SK-N-SH (cell line): ENCODE data around the gene IL2RG. TPM values are rescaled to one million over a fixed set of nuclear protein-coding genes. Genes with fewer than 3 reads are reported as not detected.

ENCODE experiments used
- CTCF ChIA-PET: fragments of 300-600, 350-600 bp; formaldehyde crosslinking; extraction: SDS; loops from one replicate; lab custom pipeline; 2021; lab: Yijun Ruan, JAX
- POLR2A ChIA-PET: fragments of 350-600 bp; sonication (Branson Sonifier 250); formaldehyde crosslinking; extraction: SDS; loops from one replicate; lab custom pipeline; 2020; ENCODE audit warnings: antibody characterized with exemption, inconsistent platforms; lab: Yijun Ruan, JAX
- DNase-seq: peaks from one replicate; pipeline ENCODE4 v3.0.0; 2012
- H2AFZ ChIP-seq: fragments of 200-600 bp; sonication (generic); 2 replicates; pipeline ENCODE4 v1.8.1; 2016; ENCODE audit warnings: antibody characterized with exemption, mild to moderate bottlenecking, low read depth
- H3F3A ChIP-seq: fragments of 200-600 bp; sonication (generic); replicated peaks from 2 replicates; pipeline ENCODE3; 2016; ENCODE audit warnings: antibody characterized with exemption, mild to moderate bottlenecking; ENCODE audit not compliant: insufficient read depth
- H3K27ac ChIP-seq, 2 experiments: fragments of 200-500 bp in 1 of 2; fragments of 200-600 bp in 1 of 2; sonication (Bioruptor generic) in 1 of 2; sonication (generic), shearing (Covaris generic) in 1 of 2; 2 replicates each; pipeline versions ENCODE4 v1.5.1 to v1.6.1; 2014 to 2016; ENCODE audit warnings: low read depth in 2 of 2, inconsistent platforms in 1 of 2, low read length in 1 of 2, mild to moderate bottlenecking in 1 of 2, mixed read lengths in 1 of 2
- H3K27me3 ChIP-seq: fragments of 200-600 bp; sonication (generic), shearing (Covaris generic); 2 replicates; pipeline ENCODE4 v1.6.1; 2016; ENCODE audit warnings: mixed run types; ENCODE audit not compliant: insufficient read depth
- H3K36me3 ChIP-seq, 2 experiments: fragments of 200-500 bp in 1 of 2; fragments of 200-600 bp in 1 of 2; sonication (Bioruptor generic) in 1 of 2; sonication (generic) in 1 of 2; replicated peaks in 1 of 2; 2 replicates each; pipeline versions ENCODE3 to v1.5.1; 2014 to 2016; ENCODE audit warnings: low read length in 1 of 2, mild to moderate bottlenecking in 1 of 2; ENCODE audit not compliant: insufficient read depth in 2 of 2, control insufficient read depth in 1 of 2
- H3K4me1 ChIP-seq, 2 experiments: fragments of 200-500 bp in 1 of 2; fragments of 200-600 bp in 1 of 2; sonication (Bioruptor generic) in 1 of 2; sonication (generic), shearing (Covaris generic) in 1 of 2; 2 replicates each; pipeline versions ENCODE4 v1.5.1 to v1.6.1; 2014 to 2016; ENCODE audit warnings: low read depth in 1 of 2, low read length in 1 of 2, mixed run types in 1 of 2; ENCODE audit not compliant: insufficient read depth in 2 of 2, control insufficient read depth in 1 of 2
- H3K4me2 ChIP-seq: fragments of 200-600 bp; sonication (generic), shearing (Covaris generic); 2 replicates; pipeline ENCODE4 v1.6.1; 2017; ENCODE audit warnings: mixed run types
- H3K4me3 ChIP-seq, 2 experiments: fragments of 200-500 bp in 1 of 2; fragments of 200-600 bp in 1 of 2; sonication (Bioruptor generic) in 1 of 2; sonication (generic), shearing (Covaris generic) in 1 of 2; 2 replicates each; pipeline versions ENCODE4 v1.5.1 to v1.8.1; 2014 to 2016; ENCODE audit warnings: low read depth in 2 of 2, inconsistent platforms in 1 of 2, low read length in 1 of 2, mild to moderate bottlenecking in 1 of 2, mixed read lengths in 1 of 2, moderate library complexity in 1 of 2
- H3K79me2 ChIP-seq: fragments of 200-600 bp; sonication (generic); 2 replicates; pipeline ENCODE4 v1.8.1; 2017; ENCODE audit warnings: mild to moderate bottlenecking; ENCODE audit not compliant: insufficient read depth
- H3K9ac ChIP-seq: fragments of 200-600 bp; sonication (generic); 2 replicates; pipeline ENCODE4 v1.6.1; 2017; ENCODE audit warnings: mixed run types
- H3K9me2 ChIP-seq: fragments of 200-600 bp; sonication (generic); 2 replicates; pipeline ENCODE4 v1.6.1; 2017; ENCODE audit warnings: mixed run types
- H3K9me3 ChIP-seq: fragments of 200-600 bp; sonication (generic); 2 replicates; pipeline ENCODE4 v1.6.1; 2017; ENCODE audit warnings: mixed run types, mild to moderate bottlenecking, moderate library complexity
- H4K20me1 ChIP-seq: fragments of 200-600 bp; sonication (generic); 2 replicates; pipeline ENCODE4 v1.6.1; 2017; ENCODE audit warnings: mild to moderate bottlenecking, mixed run types; ENCODE audit not compliant: insufficient read depth
- FOSL2 ChIP-seq: IDR thresholded peaks from 2 replicates; pipeline ENCODE4 v1.4.0; 2012; ENCODE audit warnings: low read depth, mild to moderate bottlenecking, moderate library complexity, borderline replicate concordance
- FOXM1 ChIP-seq: IDR thresholded peaks from 2 replicates; pipeline ENCODE4 v1.4.0; 2012; ENCODE audit warnings: low read depth, mild to moderate bottlenecking
- GABPA ChIP-seq: IDR thresholded peaks from 2 replicates; pipeline ENCODE4 v1.4.0; 2012; ENCODE audit warnings: low read depth, mild to moderate bottlenecking
- MEF2A ChIP-seq: IDR thresholded peaks from 2 replicates; pipeline ENCODE4 v1.4.0; 2012; ENCODE audit warnings: low read depth, borderline replicate concordance
- MXI1 ChIP-seq: IDR thresholded peaks from 2 replicates; pipeline ENCODE4 v1.6.1; 2012; ENCODE audit warnings: mild to moderate bottlenecking, low read depth, low read length, improper control_type of control experiment
- NFIC ChIP-seq: IDR thresholded peaks from 2 replicates; pipeline ENCODE4 v1.4.0; 2012; ENCODE audit warnings: borderline replicate concordance
- POLR2AphosphoS5 ChIP-seq: IDR thresholded peaks from 2 replicates; pipeline ENCODE4 v1.6.1; 2012; ENCODE audit warnings: low read depth, low read length
- RFX5 ChIP-seq: IDR thresholded peaks from 2 replicates; pipeline ENCODE4 v1.6.1; 2012; ENCODE audit warnings: mild to moderate bottlenecking, improper control_type of control experiment, low read length
- SIN3A ChIP-seq: IDR thresholded peaks from 2 replicates; pipeline ENCODE4 v1.6.1; 2012; ENCODE audit warnings: low read depth, mild to moderate bottlenecking, low read length, moderate library complexity, borderline replicate concordance
- TAF1 ChIP-seq: IDR thresholded peaks from 2 replicates; pipeline ENCODE4 v1.6.1; 2012; ENCODE audit warnings: low read depth, mild to moderate bottlenecking, low read length, moderate library complexity, borderline replicate concordance
- TCF12 ChIP-seq: IDR thresholded peaks from 2 replicates; pipeline ENCODE4 v1.4.0; 2012
- YY1 ChIP-seq: IDR thresholded peaks from 2 replicates; pipeline ENCODE4 v1.4.0; 2012; ENCODE audit warnings: low read depth, mild to moderate bottlenecking
- WGBS: methylation state at CpG from one replicate; pipeline ENCODE4 v1.1.6; 2017; ENCODE audit warnings: low lambda C conversion rate; 5-methylcytosine and 5-hydroxymethylcytosine counted together
- polyA plus RNA-seq, 3 experiments: library from polyadenylated mRNA; depleted of rRNA; stranded (reverse); fragments of >200 nt; gene quantifications; 2 replicates each; pipeline ENCODE4 v1.2.3, GENCODE V29; 2012
- TF ChIP-seq, protein P1 (sequence below): fragments of 150-350 bp; IDR thresholded peaks from 2 replicates; pipeline ENCODE4 v1.6.1; 2017; ENCODE audit warnings: antibody characterized with exemption, low read length, low read depth, borderline replicate concordance
- TF ChIP-seq, protein P2 (sequence below): fragments of 200-600 bp; sonication (generic); IDR thresholded peaks from 2 replicates; pipeline ENCODE4 v1.6.1; 2017; ENCODE audit warnings: antibody characterized with exemption, mild to moderate bottlenecking, moderate library complexity

The IL2RG gene
- polyA plus RNA-seq, 1 of the 3 experiments (the other 2 are of a cell fraction): not detected

DNA sequence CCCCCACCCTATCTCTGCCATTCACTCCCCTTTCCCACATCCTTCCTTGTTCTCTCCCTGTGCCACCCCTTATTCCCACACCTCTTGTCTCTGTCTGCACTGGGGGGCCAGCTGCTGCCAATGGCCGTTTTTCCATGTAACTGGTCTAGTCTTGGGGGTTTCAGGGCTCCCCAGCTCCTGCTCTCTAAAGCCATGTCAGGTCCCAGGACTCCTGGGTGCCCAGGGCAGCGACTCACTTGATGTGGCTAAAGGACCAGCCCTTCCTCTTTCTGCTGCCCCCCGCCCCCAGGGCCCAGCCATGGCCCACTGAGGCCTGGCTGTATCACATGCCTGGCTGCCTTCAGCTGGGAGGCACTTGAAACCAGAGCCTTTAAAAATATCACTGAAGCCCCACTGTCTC is 43.3 kb upstream of the IL2RG start (continued):
- TF ChIP-seq POLR2AphosphoS5 (no peak), YY1 (no peak), SIN3A (no peak), RFX5 (no peak)
- TF ChIP-seq, protein P1, sequence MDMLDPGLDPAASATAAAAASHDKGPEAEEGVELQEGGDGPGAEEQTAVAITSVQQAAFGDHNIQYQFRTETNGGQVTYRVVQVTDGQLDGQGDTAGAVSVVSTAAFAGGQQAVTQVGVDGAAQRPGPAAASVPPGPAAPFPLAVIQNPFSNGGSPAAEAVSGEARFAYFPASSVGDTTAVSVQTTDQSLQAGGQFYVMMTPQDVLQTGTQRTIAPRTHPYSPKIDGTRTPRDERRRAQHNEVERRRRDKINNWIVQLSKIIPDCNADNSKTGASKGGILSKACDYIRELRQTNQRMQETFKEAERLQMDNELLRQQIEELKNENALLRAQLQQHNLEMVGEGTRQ: no peak

GRCh38 chrX:71154196-71154595 is 42.8 kb upstream of the IL2RG start:
- CTCF ChIA-PET: no interaction called here
- Histone ChIP-seq H3K4me3 (no peak overlapping the region), H2AFZ (no peak overlapping the region), H3K4me2 (no peak overlapping the region), H3K9ac (no peak overlapping the region), H3K27me3 (peaks cover 45% of the 10 kb centered on the region; the same call in 1 of the 2 replicates), H3K27ac (no peak overlapping the region), H3K9me3 (no peaks in the 10 kb centered on the region), H3K79me2 (no peaks in the 10 kb centered on the region), H3K36me3 (no peaks in the 10 kb centered on the region), H3K9me2 (no peaks in the 10 kb centered on the region), H3F3A (no peaks in the 10 kb centered on the region), H3K4me1 (no peaks in the 10 kb centered on the region), H4K20me1 (no peaks in the 10 kb centered on the region)
- POLR2A ChIA-PET: no interaction called here
- DNase-seq: no peak
- no peak for TF ChIP-seq SIN3A
- TF ChIP-seq, protein P2, sequence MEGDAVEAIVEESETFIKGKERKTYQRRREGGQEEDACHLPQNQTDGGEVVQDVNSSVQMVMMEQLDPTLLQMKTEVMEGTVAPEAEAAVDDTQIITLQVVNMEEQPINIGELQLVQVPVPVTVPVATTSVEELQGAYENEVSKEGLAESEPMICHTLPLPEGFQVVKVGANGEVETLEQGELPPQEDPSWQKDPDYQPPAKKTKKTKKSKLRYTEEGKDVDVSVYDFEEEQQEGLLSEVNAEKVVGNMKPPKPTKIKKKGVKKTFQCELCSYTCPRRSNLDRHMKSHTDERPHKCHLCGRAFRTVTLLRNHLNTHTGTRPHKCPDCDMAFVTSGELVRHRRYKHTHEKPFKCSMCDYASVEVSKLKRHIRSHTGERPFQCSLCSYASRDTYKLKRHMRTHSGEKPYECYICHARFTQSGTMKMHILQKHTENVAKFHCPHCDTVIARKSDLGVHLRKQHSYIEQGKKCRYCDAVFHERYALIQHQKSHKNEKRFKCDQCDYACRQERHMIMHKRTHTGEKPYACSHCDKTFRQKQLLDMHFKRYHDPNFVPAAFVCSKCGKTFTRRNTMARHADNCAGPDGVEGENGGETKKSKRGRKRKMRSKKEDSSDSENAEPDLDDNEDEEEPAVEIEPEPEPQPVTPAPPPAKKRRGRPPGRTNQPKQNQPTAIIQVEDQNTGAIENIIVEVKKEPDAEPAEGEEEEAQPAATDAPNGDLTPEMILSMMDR: no peak
- no peak for TF ChIP-seq TAF1
- TF ChIP-seq FOXM1: no peak
- no peak for TF ChIP-seq TCF12
- no peak for TF ChIP-seq MEF2A
- no peak for TF ChIP-seq MXI1
- TF ChIP-seq FOSL2: no peak
- TF ChIP-seq, protein P1: no peak
- TF ChIP-seq POLR2AphosphoS5: no peak
- TF ChIP-seq NFIC: no peak
- TF ChIP-seq GABPA: no peak
- 21% methylated on average over 2 of the region's 7 CpGs for WGBS
